H1 (cell line): Measurements from ENCODE around the gene GRID2. TPM values are rescaled to one million over a fixed set of nuclear protein-coding genes. Genes with fewer than 3 reads are reported as not detected.

Experiments
- CTCF ChIA-PET: fragments of 300-600 bp; sonication (Branson Sonifier 250); formaldehyde crosslinking; loops from one replicate; lab custom pipeline; 2021; ENCODE audit not compliant: partially characterized antibody; lab: Charles Lee
- POLR2A ChIA-PET: fragments of 300-600 bp; sonication (Branson Sonifier 250); formaldehyde crosslinking; loops from one replicate; lab custom pipeline; 2021; ENCODE audit warnings: inconsistent platforms; ENCODE audit not compliant: partially characterized antibody; lab: Charles Lee
- DNase-seq, 2 experiments: peaks; one replicate each; pipeline versions ENCODE4 v3.0.0 to v3.0.0-alpha.2; 2010 to 2022; ENCODE audit warnings: low spot score in 2 of 2, low read depth in 1 of 2, mixed read lengths in 1 of 2
- FAIRE-seq: peaks from 2 replicates; lab custom pipeline; 2011; peaks lifted over from hg19 to GRCh38; lab: Jason Lieb, UNC
- H2AFZ ChIP-seq: 2 replicates; pipeline ENCODE4 v1.8.1; 2012; ENCODE audit warnings: low read length, inconsistent platforms
- H2AK5ac ChIP-seq: 2 replicates; pipeline ENCODE4 v1.6.1; 2013; ENCODE audit warnings: low read depth, low read length
- H2BK120ac ChIP-seq: replicated peaks from 2 replicates; pipeline ENCODE3; 2013; ENCODE audit warnings: low read depth, low read length, inconsistent platforms
- H2BK12ac ChIP-seq: 2 replicates; pipeline ENCODE4 v1.6.1; 2013; ENCODE audit warnings: low read depth, low read length
- H2BK15ac ChIP-seq: 2 replicates; pipeline ENCODE4 v1.6.1; 2013; ENCODE audit warnings: low read length
- H2BK20ac ChIP-seq: 2 replicates; pipeline ENCODE4 v1.6.1; 2013; ENCODE audit warnings: low read length
- H2BK5ac ChIP-seq: 2 replicates; pipeline ENCODE4 v1.6.1; 2013; ENCODE audit warnings: low read depth, low read length
- H3K14ac ChIP-seq: 2 replicates; pipeline ENCODE4 v1.6.1; 2013; ENCODE audit warnings: inconsistent platforms; ENCODE audit not compliant: insufficient read length
- H3K18ac ChIP-seq: 2 replicates; pipeline ENCODE4 v1.6.1; 2013; ENCODE audit warnings: low read length; ENCODE audit errors: extremely low read depth
- H3K23ac ChIP-seq: 2 replicates; pipeline ENCODE4 v1.6.1; 2013; ENCODE audit warnings: inconsistent platforms; ENCODE audit not compliant: insufficient read length
- H3K23me2 ChIP-seq: 2 replicates; pipeline ENCODE4 v1.6.1; 2013; ENCODE audit warnings: low read depth, low read length
- H3K27ac ChIP-seq: 2 replicates; pipeline ENCODE4 v1.6.1; 2011; ENCODE audit warnings: low read depth, low read length, inconsistent platforms
- H3K27me3 ChIP-seq, 4 experiments: replicated peaks in 1 of 4; 1 replicate in 1 of 4; 2 replicates in 3 of 4; pipeline versions ENCODE4 v1.6.1 to v1.8.1; 2011 to 2013; ENCODE audit warnings: low read length in 3 of 4, mild to moderate bottlenecking in 3 of 4, inconsistent platforms in 2 of 4, mixed read lengths in 2 of 4, moderate library complexity in 1 of 4; ENCODE audit not compliant: control insufficient read depth in 3 of 4, insufficient read depth in 3 of 4; ENCODE audit errors: extremely low read depth in 1 of 4
- H3K36me3 ChIP-seq, 4 experiments: 2 replicates each; pipeline versions ENCODE4 v1.6.1 to v1.8.1; 2011 to 2013; ENCODE audit warnings: mild to moderate bottlenecking in 4 of 4, low read length in 3 of 4, moderate library complexity in 2 of 4, control low read depth in 1 of 4, inconsistent platforms in 1 of 4; ENCODE audit not compliant: insufficient read depth in 4 of 4, control insufficient read depth in 2 of 4
- H3K4ac ChIP-seq: replicated peaks from 2 replicates; pipeline ENCODE3; 2013; ENCODE audit warnings: low read length, low read depth, mixed read lengths, inconsistent platforms; ENCODE audit not compliant: insufficient read length
- H3K4me1 ChIP-seq, 4 experiments: replicated peaks in 1 of 4; 1 replicate in 1 of 4; 2 replicates in 3 of 4; pipeline versions ENCODE4 v1.6.1 to v1.8.1; 2011 to 2013; ENCODE audit warnings: low read length in 3 of 4, inconsistent platforms in 2 of 4, mixed read lengths in 1 of 4; ENCODE audit not compliant: insufficient read depth in 4 of 4, control insufficient read depth in 3 of 4
- H3K4me2 ChIP-seq, 2 experiments: 2 replicates each; pipeline versions ENCODE4 v1.6.1 to v1.8.1; 2011 to 2013; ENCODE audit warnings: low read depth in 2 of 2, low read length in 2 of 2, control low read depth in 1 of 2, inconsistent platforms in 1 of 2, mild to moderate bottlenecking in 1 of 2; ENCODE audit not compliant: insufficient read depth in 1 of 2
- H3K4me3 ChIP-seq, 4 experiments: fragments of 200-600, 300-600 bp in 1 of 4; sonication (generic), shearing (Covaris generic), sonication (Bioruptor Twin) in 1 of 4; 2 replicates each; pipeline versions ENCODE4 v1.5.1 to v1.8.1; 2011 to 2016; ENCODE audit warnings: low read length in 4 of 4, low read depth in 3 of 4, control low read depth in 2 of 4, inconsistent platforms in 2 of 4, mild to moderate bottlenecking in 2 of 4, mixed read lengths in 1 of 4, moderate library complexity in 1 of 4; ENCODE audit not compliant: insufficient read depth in 2 of 4; ENCODE audit errors: extremely low read depth in 1 of 4
- H3K56ac ChIP-seq: replicated peaks from 2 replicates; pipeline ENCODE3; 2013; ENCODE audit warnings: low read depth, mild to moderate bottlenecking, mixed read lengths, low read length, inconsistent platforms; ENCODE audit not compliant: insufficient read length
- H3K79me1 ChIP-seq: 2 replicates; pipeline ENCODE4 v1.6.1; 2013; ENCODE audit warnings: low read depth, low read length, control low read depth
- H3K79me2 ChIP-seq, 2 experiments: 2 replicates each; pipeline versions ENCODE4 v1.6.1 to v1.8.1; 2012 to 2013; ENCODE audit warnings: low read length in 2 of 2, mild to moderate bottlenecking in 2 of 2, inconsistent platforms in 1 of 2; ENCODE audit not compliant: insufficient read depth in 2 of 2, control insufficient read depth in 1 of 2
- H3K9ac ChIP-seq, 4 experiments: replicated peaks in 1 of 4; 1 replicate in 1 of 4; 2 replicates in 3 of 4; pipeline versions ENCODE4 v1.6.1 to v1.8.1; 2011 to 2013; ENCODE audit warnings: low read depth in 3 of 4, low read length in 3 of 4, control low read depth in 2 of 4, mild to moderate bottlenecking in 2 of 4, moderate library complexity in 2 of 4, inconsistent platforms in 1 of 4; ENCODE audit errors: extremely low read depth in 1 of 4
- H3K9me3 ChIP-seq, 2 experiments: 2 replicates each; pipeline versions ENCODE4 v1.6.1 to v1.8.1; 2012 to 2013; ENCODE audit warnings: mild to moderate bottlenecking in 2 of 2, moderate library complexity in 2 of 2, control low read depth in 1 of 2, inconsistent platforms in 1 of 2, low read depth in 1 of 2, low read length in 1 of 2, mixed read lengths in 1 of 2; ENCODE audit not compliant: insufficient read depth in 2 of 2
- H4K20me1 ChIP-seq, 2 experiments: replicated peaks in 1 of 2; 2 replicates each; pipeline versions ENCODE3 to v1.8.1; 2011 to 2013; ENCODE audit warnings: inconsistent platforms in 2 of 2, low read length in 2 of 2, mild to moderate bottlenecking in 1 of 2; ENCODE audit not compliant: insufficient read depth in 2 of 2, control insufficient read depth in 1 of 2
- H4K5ac ChIP-seq: 2 replicates; pipeline ENCODE4 v1.6.1; 2013; ENCODE audit warnings: low read length, low read depth, mixed read lengths, inconsistent platforms; ENCODE audit not compliant: insufficient read length
- H4K8ac ChIP-seq: 2 replicates; pipeline ENCODE4 v1.8.0; 2013; ENCODE audit warnings: mild to moderate bottlenecking, moderate library complexity, low read length, inconsistent platforms; ENCODE audit not compliant: insufficient read depth; ENCODE audit errors: extremely low read depth
- H4K91ac ChIP-seq: replicated peaks from 2 replicates; pipeline ENCODE3; 2013; ENCODE audit warnings: low read length, mixed read lengths, inconsistent platforms; ENCODE audit not compliant: insufficient read length
- BACH1 ChIP-seq: IDR thresholded peaks from 2 replicates; pipeline ENCODE4 v1.6.1; 2012; ENCODE audit warnings: low read length, improper control_type of control experiment
- KDM1A ChIP-seq: fragments of 200-600, 300-600 bp; sonication (generic); IDR thresholded peaks from 2 replicates; pipeline ENCODE4 v1.7.1; 2016; ENCODE audit warnings: mild to moderate bottlenecking, low read length, borderline replicate concordance
- NRF1 ChIP-seq: IDR thresholded peaks from 2 replicates; pipeline ENCODE4 v1.6.1; 2011; ENCODE audit warnings: mild to moderate bottlenecking, low read depth, low read length, improper control_type of control experiment
- POLR2A ChIP-seq, 2 experiments: IDR thresholded peaks; 1 replicate in 1 of 2; 2 replicates in 1 of 2; pipeline ENCODE4 v1.6.1; 2011; ENCODE audit warnings: low read depth in 2 of 2, low read length in 2 of 2, mild to moderate bottlenecking in 2 of 2; ENCODE audit errors: control extremely low read depth in 1 of 2
- WGBS, 2 experiments: shearing (Covaris generic) in 1 of 2; methylation state at CpG; one replicate each; pipeline versions ENCODE4 v1.1.6 to v1.1.7; 2013 to 2015; ENCODE audit warnings: low lambda C conversion rate in 2 of 2, mixed read lengths in 2 of 2, inconsistent platforms in 1 of 2, low coverage in 1 of 2, missing lambda C conversion rate in 1 of 2; ENCODE audit not compliant: insufficient replicate concordance in 2 of 2, insufficient coverage in 1 of 2, insufficient read length in 1 of 2; ENCODE audit errors: extremely low coverage in 1 of 2, missing lambda C conversion rate in 1 of 2; 5-methylcytosine and 5-hydroxymethylcytosine counted together
- polyA plus RNA-seq, 7 experiments: library from polyadenylated mRNA; depleted of rRNA in 3 of 7; stranded (reverse) in 5 of 7; unstranded in 2 of 7; fragments of >200 nt in 5 of 7; fragments of 200-250 nt in 2 of 7; gene quantifications; 1 replicate in 5 of 7; 2 replicates in 1 of 7; 4 replicates in 1 of 7; pipeline versions ENCODE4 v1.2.1 to v1.2.3, GENCODE V29; 2011 to 2013; ENCODE audit warnings: missing spikeins in 2 of 7, mixed read lengths in 2 of 7
- total RNA-seq: library from RNA; stranded (reverse); fragmentation: NEBNext Ultra II Directional; extraction: Animal tissue kit (Norgen Biotek cat#: 25700); gene quantifications from 2 replicates; pipeline ENCODE4 v1.2.1, GENCODE V29; 2021

The GRID2 gene
- total and polyA plus RNA-seq, 2 of the 8 experiments (the other 6 are each of a cell fraction or from before 2014, with no cell fraction given) = 31.1 to 81.9 TPM

- Histone ChIP-seq H4K5ac (no peak overlapping the region), H2BK5ac (no peak overlapping the region), H3K4me2 (no peak overlapping the region), H2BK20ac (no peak overlapping the region), H4K91ac (no peak overlapping the region), H3K27ac (no peak overlapping the region), H3K14ac (no peak overlapping the region), H2BK12ac (no peak overlapping the region), H3K79me2 (no peaks in the 10 kb centered on the region), H3K23me2 (no peaks in the 10 kb centered on the region), H2AK5ac (no peak overlapping the region), H3K18ac (no peak overlapping the region), H3K4me3 (no peak overlapping the region), H3K56ac (no peak overlapping the region), H3K23ac (no peak overlapping the region), H4K20me1 (no peaks in the 10 kb centered on the region), H3K27me3 (no peaks in the 10 kb centered on the region), H3K79me1 (no peaks in the 10 kb centered on the region), H3K4ac (no peak overlapping the region), H2BK15ac (no peak overlapping the region), H4K8ac (no peak overlapping the region), H3K9me3 (no peaks in the 10 kb centered on the region), H2BK120ac (no peak overlapping the region), H3K9ac (no peak overlapping the region), H3K36me3 (peaks cover 0 to 3% (median 0%) of the 10 kb centered on the region in 4 experiments; a peak in 1 of 8 replicates), H3K4me1 (no peaks in the 10 kb centered on the region), H2AFZ (no peak overlapping the region)
- no peak for TF ChIP-seq POLR2A (IDR thresholded peaks at IDR 0.05; ENCODE audit: control extremely low read depth in 1 of 2, low read depth in 2 of 2, low read length in 2 of 2)
- no peak for TF ChIP-seq BACH1
- TF ChIP-seq KDM1A = no peak
- no peak for TF ChIP-seq NRF1
- no peak for DNase-seq
- FAIRE-seq = no peak
- CTCF ChIA-PET = no interaction called here
- POLR2A ChIA-PET = no interaction called here
- WGBS, 2 experiments = 90% methylated on average over 3 of the region's 3 CpGs; no CpG with 5 or more reads in 1 of the 2 experiments
Observed at GRCh38 chr4:93212250-93212649, 908.5 kb downstream of the GRID2 start.
